Loucy (cell line): ENCODE measurements around the gene BFSP1.

ENCODE experiments used
- H2AFZ ChIP-seq: fragments of 200-600 bp; sonication (generic); 2 replicates; pipeline ENCODE4 v1.6.0; 2016; ENCODE audit warnings: antibody characterized with exemption, mild to moderate bottlenecking, low read length, moderate library complexity
- H3F3A ChIP-seq: fragments of 200-600 bp; 2 replicates; pipeline ENCODE4 v1.6.0; 2016; ENCODE audit warnings: antibody characterized with exemption, low read depth, mild to moderate bottlenecking
- H3K27me3 ChIP-seq: fragments of 200-600 bp; sonication (generic); 2 replicates; pipeline ENCODE4 v1.6.1; 2014; ENCODE audit warnings: low read length, mild to moderate bottlenecking; ENCODE audit not compliant: insufficient read depth, poor library complexity, severe bottlenecking
- H3K36me3 ChIP-seq: fragments of 200-600 bp; sonication (generic); 2 replicates; pipeline ENCODE4 v1.6.1; 2016; ENCODE audit warnings: low read length; ENCODE audit not compliant: insufficient read depth
- H3K4me1 ChIP-seq: fragments of 200-600 bp; sonication (generic); 2 replicates; pipeline ENCODE4 v1.5.1; 2014; ENCODE audit warnings: low read length, mild to moderate bottlenecking; ENCODE audit not compliant: insufficient read depth, poor library complexity, severe bottlenecking
- H3K4me2 ChIP-seq: fragments of 200-600 bp; sonication (generic); 2 replicates; pipeline ENCODE4 v1.6.0; 2014; ENCODE audit warnings: antibody characterized with exemption, low read length, low read depth, mild to moderate bottlenecking; ENCODE audit not compliant: poor library complexity, severe bottlenecking
- H3K4me3 ChIP-seq: fragments of 200-600 bp; sonication (generic); 2 replicates; pipeline ENCODE4 v1.5.1; 2014; ENCODE audit warnings: low read length, mild to moderate bottlenecking, mixed read lengths; ENCODE audit not compliant: poor library complexity, severe bottlenecking
- H3K79me2 ChIP-seq: fragments of 200-600 bp; sonication (generic); 2 replicates; pipeline ENCODE4 v1.6.1; 2014; ENCODE audit warnings: low read length; ENCODE audit not compliant: insufficient read depth
- H3K9ac ChIP-seq: fragments of 200-600 bp; sonication (generic); 2 replicates; pipeline ENCODE4 v1.6.0; 2014; ENCODE audit warnings: mild to moderate bottlenecking, low read depth, low read length, moderate library complexity; ENCODE audit not compliant: poor library complexity, severe bottlenecking
- H3K9me2 ChIP-seq: fragments of 200-600 bp; sonication (generic); replicated peaks from 2 replicates; pipeline ENCODE4 v1.6.1; 2016; ENCODE audit warnings: low read depth, low read length, mixed read lengths
- H3K9me3 ChIP-seq: fragments of 200-600 bp; sonication (generic); 2 replicates; pipeline ENCODE4 v1.6.1; 2014; ENCODE audit warnings: mild to moderate bottlenecking, antibody characterized with exemption, low read length, low read depth; ENCODE audit not compliant: insufficient read depth
- H4K20me1 ChIP-seq: fragments of 200-600 bp; sonication (generic); 2 replicates; pipeline ENCODE4 v1.6.0; 2014; ENCODE audit warnings: antibody characterized with exemption, low read length, mild to moderate bottlenecking; ENCODE audit not compliant: insufficient read depth, poor library complexity, severe bottlenecking
- EZH2phosphoT487 ChIP-seq: fragments of 200-600 bp; IDR thresholded peaks from 2 replicates; pipeline ENCODE4 v1.6.1; 2018; ENCODE audit warnings: antibody characterized with exemption, mild to moderate bottlenecking, moderate library complexity, borderline replicate concordance
- TF ChIP-seq, protein P1 (sequence below): fragments of 200-600 bp; sonication (generic); conservative IDR thresholded peaks from 2 replicates; pipeline ENCODE4 v1.5.1; 2014; ENCODE audit warnings: mild to moderate bottlenecking, antibody characterized with exemption, low read length

The BFSP1 gene

DNA sequence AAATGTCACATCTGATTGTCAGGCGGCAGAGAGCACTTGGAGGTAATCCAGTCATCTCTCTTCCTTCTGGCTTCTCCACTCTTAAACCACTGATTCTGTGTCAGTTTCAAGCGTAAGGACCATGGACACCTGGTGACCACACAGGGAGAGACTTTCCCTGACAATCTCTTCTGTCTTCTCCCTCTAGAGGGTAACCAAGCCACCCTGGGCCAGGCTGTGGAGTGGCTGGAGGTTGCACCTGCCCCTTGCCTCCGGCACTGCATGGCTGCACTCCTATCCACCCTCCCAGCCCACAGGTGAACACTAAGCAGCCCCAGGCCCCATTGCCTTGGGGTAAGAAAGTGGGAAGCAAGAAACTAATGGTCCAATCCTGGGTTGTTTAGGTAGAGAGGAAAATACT is 78.7 kb downstream of the BFSP1 start:
- Histone ChIP-seq H3F3A (no peaks in the 10 kb centered on the region), H2AFZ (no peak overlapping the region), H3K9me3 (no peaks in the 10 kb centered on the region), H3K4me2 (no peak overlapping the region), H3K79me2 (no peaks in the 10 kb centered on the region), H3K27me3 (peaks cover 13% of the 10 kb centered on the region), H4K20me1 (no peaks in the 10 kb centered on the region), H3K36me3 (no peaks in the 10 kb centered on the region), H3K4me3 (no peak overlapping the region), H3K9ac (no peak overlapping the region), H3K9me2 (no peaks in the 10 kb centered on the region), H3K4me1 (no peaks in the 10 kb centered on the region)
- TF ChIP-seq, protein P1, sequence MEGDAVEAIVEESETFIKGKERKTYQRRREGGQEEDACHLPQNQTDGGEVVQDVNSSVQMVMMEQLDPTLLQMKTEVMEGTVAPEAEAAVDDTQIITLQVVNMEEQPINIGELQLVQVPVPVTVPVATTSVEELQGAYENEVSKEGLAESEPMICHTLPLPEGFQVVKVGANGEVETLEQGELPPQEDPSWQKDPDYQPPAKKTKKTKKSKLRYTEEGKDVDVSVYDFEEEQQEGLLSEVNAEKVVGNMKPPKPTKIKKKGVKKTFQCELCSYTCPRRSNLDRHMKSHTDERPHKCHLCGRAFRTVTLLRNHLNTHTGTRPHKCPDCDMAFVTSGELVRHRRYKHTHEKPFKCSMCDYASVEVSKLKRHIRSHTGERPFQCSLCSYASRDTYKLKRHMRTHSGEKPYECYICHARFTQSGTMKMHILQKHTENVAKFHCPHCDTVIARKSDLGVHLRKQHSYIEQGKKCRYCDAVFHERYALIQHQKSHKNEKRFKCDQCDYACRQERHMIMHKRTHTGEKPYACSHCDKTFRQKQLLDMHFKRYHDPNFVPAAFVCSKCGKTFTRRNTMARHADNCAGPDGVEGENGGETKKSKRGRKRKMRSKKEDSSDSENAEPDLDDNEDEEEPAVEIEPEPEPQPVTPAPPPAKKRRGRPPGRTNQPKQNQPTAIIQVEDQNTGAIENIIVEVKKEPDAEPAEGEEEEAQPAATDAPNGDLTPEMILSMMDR, result no peak
- no peak for TF ChIP-seq EZH2phosphoT487

DNA sequence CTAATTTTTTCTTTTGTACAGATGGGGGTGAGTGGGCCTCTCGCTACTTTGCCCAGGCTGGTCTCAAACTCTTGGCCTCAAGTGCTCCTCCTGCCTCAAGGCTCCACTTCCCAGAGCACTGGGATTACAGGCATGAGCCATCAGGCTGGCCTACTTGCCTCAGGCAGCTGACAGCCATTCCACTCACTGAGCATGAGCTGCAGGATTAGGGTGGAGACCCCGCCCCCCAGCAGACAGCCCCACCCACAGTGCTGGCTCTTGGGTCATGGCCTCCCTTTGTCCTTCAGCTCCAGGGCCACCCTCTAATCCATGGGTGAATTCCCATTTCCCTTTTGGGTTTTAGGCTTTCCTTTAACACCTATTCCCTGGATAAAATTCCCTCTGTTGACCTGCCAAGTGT is 82.1 kb downstream of the BFSP1 start:
- Histone ChIP-seq H2AFZ (no peak overlapping the region), H3K4me3 (no peak overlapping the region), H3K4me1 (no peaks in the 10 kb centered on the region), H3K9me3 (no peaks in the 10 kb centered on the region), H3F3A (no peaks in the 10 kb centered on the region), H3K36me3 (no peaks in the 10 kb centered on the region), H3K27me3 (no peaks in the 10 kb centered on the region), H3K9ac (no peak overlapping the region), H3K4me2 (no peak overlapping the region), H3K79me2 (no peaks in the 10 kb centered on the region), H3K9me2 (no peaks in the 10 kb centered on the region), H4K20me1 (no peaks in the 10 kb centered on the region)
- TF ChIP-seq, protein P1, result no peak
- TF ChIP-seq EZH2phosphoT487, result no peak

DNA sequence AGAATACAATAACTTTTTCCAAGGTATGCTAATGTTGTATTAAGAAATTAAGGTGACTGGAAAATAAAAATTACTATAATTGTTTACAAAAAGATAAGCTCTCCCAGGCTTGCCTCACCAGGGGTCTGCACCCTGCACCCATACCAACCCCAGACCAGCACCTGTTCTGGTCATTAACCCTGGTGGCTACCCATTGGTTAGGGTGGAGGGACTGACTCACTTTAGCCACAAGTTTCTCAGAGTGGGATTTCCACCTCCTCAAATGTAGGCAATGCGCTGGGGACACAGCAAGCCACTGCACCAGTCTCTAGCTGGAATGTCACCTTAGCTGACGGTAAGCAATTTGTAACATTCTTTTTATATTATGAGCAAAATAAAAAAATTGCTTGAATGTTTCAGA is 83.1 kb downstream of the BFSP1 start:
- H3F3A ChIP-seq, result no peaks in the 10 kb centered on the region
- H3K9ac ChIP-seq, result no peak overlapping the region
- H3K27me3 ChIP-seq, result no peaks in the 10 kb centered on the region
- H3K4me3 ChIP-seq, result no peak overlapping the region
- H3K36me3 ChIP-seq, result no peaks in the 10 kb centered on the region
- no peaks in the 10 kb centered on the region for H4K20me1 ChIP-seq
- H3K9me3 ChIP-seq, result no peaks in the 10 kb centered on the region
- H2AFZ ChIP-seq, result no peak overlapping the region
- TF ChIP-seq EZH2phosphoT487, result no peak
- TF ChIP-seq, protein P1, result no peak
- no peaks in the 10 kb centered on the region for H3K4me1 ChIP-seq
- H3K4me2 ChIP-seq, result no peak overlapping the region
- H3K9me2 ChIP-seq, result no peaks in the 10 kb centered on the region
- no peaks in the 10 kb centered on the region for H3K79me2 ChIP-seq
